H1 (cell line): ENCODE results near the gene NF1.

ENCODE experiments used
- CTCF ChIP-seq, 3 experiments: IDR thresholded peaks; 1 replicate in 2 of 3; 2 replicates in 1 of 3; pipeline versions ENCODE4 v1.5.1 to v1.6.1; 2011; ENCODE audit warnings: low read length in 3 of 3, mild to moderate bottlenecking in 3 of 3, inconsistent platforms in 2 of 3, low read depth in 1 of 3, moderate library complexity in 1 of 3; ENCODE audit not compliant: insufficient read depth in 1 of 3; ENCODE audit errors: control extremely low read depth in 1 of 3
- EP300 ChIP-seq, 2 experiments: IDR thresholded peaks; 1 replicate in 1 of 2; 2 replicates in 1 of 2; pipeline ENCODE4 v1.6.1; 2011 to 2012; ENCODE audit warnings: low read depth in 2 of 2, low read length in 2 of 2, mild to moderate bottlenecking in 2 of 2, borderline replicate concordance in 1 of 2, inconsistent platforms in 1 of 2, moderate library complexity in 1 of 2
- EZH2 ChIP-seq: fragments of 200-600 bp; sonication (generic); IDR thresholded peaks from 2 replicates; pipeline ENCODE4 v1.7.1; 2012; ENCODE audit warnings: low read depth, mild to moderate bottlenecking, moderate library complexity, low read length, inconsistent platforms; ENCODE audit not compliant: severe bottlenecking
- JUN ChIP-seq: IDR thresholded peaks from 2 replicates; pipeline ENCODE4 v1.6.1; 2011; ENCODE audit warnings: low read depth, mild to moderate bottlenecking, improper control_type of control experiment, low read length
- MAFK ChIP-seq: IDR thresholded peaks from 2 replicates; pipeline ENCODE4 v1.6.1; 2012; ENCODE audit warnings: low read depth, mild to moderate bottlenecking, improper control_type of control experiment, low read length
- POLR2AphosphoS5 ChIP-seq: IDR thresholded peaks from 2 replicates; pipeline ENCODE4 v1.6.1; 2011; ENCODE audit warnings: low read depth, low read length
- RNF2 ChIP-seq: fragments of 200-900, 300-1000 bp; sonication (generic); IDR thresholded peaks from 2 replicates; pipeline ENCODE4 v1.7.1; 2016; ENCODE audit warnings: borderline replicate concordance, low read depth, mild to moderate bottlenecking, antibody characterized with exemption, low read length; ENCODE audit not compliant: poor library complexity, severe bottlenecking; ENCODE audit errors: missing control alignments
- TF ChIP-seq, protein P1 (sequence below): IDR thresholded peaks from 2 replicates; pipeline ENCODE4 v1.6.1; 2012; ENCODE audit warnings: inconsistent platforms

- TF ChIP-seq POLR2AphosphoS5: no peak
- no peak for TF ChIP-seq EP300 (IDR thresholded peaks at IDR 0.05; ENCODE audit: borderline replicate concordance in 1 of 2, low read depth in 2 of 2, low read length in 2 of 2)
- no peak for TF ChIP-seq CTCF (IDR thresholded peaks at IDR 0.05; ENCODE audit: control extremely low read depth in 1 of 3, insufficient read depth in 1 of 3, low read depth in 1 of 3, low read length in 3 of 3)
- no peak for TF ChIP-seq EZH2
- no peak for TF ChIP-seq RNF2
- TF ChIP-seq, protein P1, sequence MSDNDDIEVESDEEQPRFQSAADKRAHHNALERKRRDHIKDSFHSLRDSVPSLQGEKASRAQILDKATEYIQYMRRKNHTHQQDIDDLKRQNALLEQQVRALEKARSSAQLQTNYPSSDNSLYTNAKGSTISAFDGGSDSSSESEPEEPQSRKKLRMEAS: no peak
- TF ChIP-seq JUN: no peak
- no peak for TF ChIP-seq MAFK
Observed at GRCh38 chr17:31051506-31051905, 43.3 kb upstream of the NF1 start.
